Right atrium auricular region (tissue), 2 donors: ENCODE data around the gene FBXL19. TPM values are rescaled to one million over a fixed set of nuclear protein-coding genes. Genes with fewer than 3 reads are reported as not detected.

Source experiments
- DNase-seq: peaks from one replicate; pipeline ENCODE4 v3.0.0-alpha.2; 2019; ENCODE audit warnings: low spot score
- H3K27ac ChIP-seq, 2 donors: fragments of 200-600 bp; sonication (generic); 1 replicate in 1 of 2; 2 replicates in 1 of 2; pipeline ENCODE4 v1.5.1; 2016 to 2019
- H3K27me3 ChIP-seq, 2 donors: fragments of 200-600 bp; sonication (generic); one replicate each; pipeline versions ENCODE4 v1.5.1 to v1.6.0; 2017 to 2019
- H3K36me3 ChIP-seq: fragments of 200-600 bp; sonication (generic); one replicate; pipeline ENCODE4 v1.5.1; 2016
- H3K4me1 ChIP-seq, 2 donors: fragments of 200-600 bp; sonication (generic); one replicate each; pipeline versions ENCODE4 v1.5.1 to v1.6.0; 2017 to 2019
- H3K4me3 ChIP-seq, 2 donors: fragments of 200-600 bp; sonication (generic); 1 replicate in 1 of 2; 2 replicates in 1 of 2; pipeline ENCODE4 v1.5.1; 2017 to 2019; ENCODE audit warnings: mild to moderate bottlenecking in 1 of 2, moderate library complexity in 1 of 2
- H3K9me3 ChIP-seq, 2 donors: fragments of 200-600 bp; sonication (generic); one replicate each; pipeline ENCODE4 v1.5.1; 2019
- total RNA-seq, 2 donors: library from RNA; depleted of rRNA; stranded (reverse); fragments of >200 nt; gene quantifications; one replicate each; pipeline ENCODE4 v1.1.0, GENCODE V29; 2016
- TF ChIP-seq, protein P1 (sequence below), 2 donors: fragments of 200-600 bp; sonication (generic); IDR thresholded peaks; one replicate each; pipeline ENCODE4 v1.5.1; 2019; ENCODE audit warnings: antibody characterized with exemption in 2 of 2

FBXL19 gene
- total RNA-seq, 2 donors from 2014 or later: 5.7 to 7.9 TPM

GRCh38 chr16:30903002-30903401, 20.4 kb upstream of the FBXL19 start:
- Histone ChIP-seq H3K4me3 (no peak overlapping the region), H3K9me3 (no peaks in the 10 kb centered on the region), H3K4me1 (peaks cover 0 to 25% of the 10 kb centered on the region in 2 donors), H3K27me3 (no peaks in the 10 kb centered on the region), H3K27ac (peak overlapping the region; percentile 86 to 90), H3K36me3 (no peaks in the 10 kb centered on the region)
- DNase-seq: no peak
- TF ChIP-seq, protein P1, sequence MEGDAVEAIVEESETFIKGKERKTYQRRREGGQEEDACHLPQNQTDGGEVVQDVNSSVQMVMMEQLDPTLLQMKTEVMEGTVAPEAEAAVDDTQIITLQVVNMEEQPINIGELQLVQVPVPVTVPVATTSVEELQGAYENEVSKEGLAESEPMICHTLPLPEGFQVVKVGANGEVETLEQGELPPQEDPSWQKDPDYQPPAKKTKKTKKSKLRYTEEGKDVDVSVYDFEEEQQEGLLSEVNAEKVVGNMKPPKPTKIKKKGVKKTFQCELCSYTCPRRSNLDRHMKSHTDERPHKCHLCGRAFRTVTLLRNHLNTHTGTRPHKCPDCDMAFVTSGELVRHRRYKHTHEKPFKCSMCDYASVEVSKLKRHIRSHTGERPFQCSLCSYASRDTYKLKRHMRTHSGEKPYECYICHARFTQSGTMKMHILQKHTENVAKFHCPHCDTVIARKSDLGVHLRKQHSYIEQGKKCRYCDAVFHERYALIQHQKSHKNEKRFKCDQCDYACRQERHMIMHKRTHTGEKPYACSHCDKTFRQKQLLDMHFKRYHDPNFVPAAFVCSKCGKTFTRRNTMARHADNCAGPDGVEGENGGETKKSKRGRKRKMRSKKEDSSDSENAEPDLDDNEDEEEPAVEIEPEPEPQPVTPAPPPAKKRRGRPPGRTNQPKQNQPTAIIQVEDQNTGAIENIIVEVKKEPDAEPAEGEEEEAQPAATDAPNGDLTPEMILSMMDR (IDR thresholded peaks at IDR 0.05): no peak

DNA sequence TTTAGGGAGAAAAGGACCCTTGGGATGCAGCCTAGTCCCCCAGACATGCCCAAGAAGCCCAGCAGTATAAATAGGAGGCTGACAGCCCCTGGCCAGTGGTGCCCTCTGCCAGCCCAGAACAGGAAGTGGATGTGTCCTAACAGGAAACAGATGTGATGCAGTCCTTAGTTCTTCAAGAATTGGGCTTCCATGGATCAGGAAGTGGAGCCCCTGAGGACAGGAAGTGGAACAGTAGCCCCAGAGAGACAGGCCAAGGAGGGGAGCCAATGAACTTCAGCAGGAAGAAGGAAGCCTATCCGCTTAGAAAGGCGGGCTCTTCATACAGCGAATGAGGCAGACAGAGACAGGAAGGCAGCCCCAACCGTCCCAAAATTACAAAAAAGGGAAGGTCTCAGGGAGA, 19.8 kb upstream of the FBXL19 start:
- peaks cover 0 to 25% of the 10 kb centered on the region in 2 donors for H3K4me1 ChIP-seq
- peak overlapping the region; percentile 86 to 90 for H3K27ac ChIP-seq
- H3K27me3 ChIP-seq: no peaks in the 10 kb centered on the region
- TF ChIP-seq, protein P1 (IDR thresholded peaks at IDR 0.05): no peak
- H3K36me3 ChIP-seq: no peaks in the 10 kb centered on the region
- H3K4me3 ChIP-seq: no peak overlapping the region
- no peak for DNase-seq
- no peaks in the 10 kb centered on the region for H3K9me3 ChIP-seq

DNA sequence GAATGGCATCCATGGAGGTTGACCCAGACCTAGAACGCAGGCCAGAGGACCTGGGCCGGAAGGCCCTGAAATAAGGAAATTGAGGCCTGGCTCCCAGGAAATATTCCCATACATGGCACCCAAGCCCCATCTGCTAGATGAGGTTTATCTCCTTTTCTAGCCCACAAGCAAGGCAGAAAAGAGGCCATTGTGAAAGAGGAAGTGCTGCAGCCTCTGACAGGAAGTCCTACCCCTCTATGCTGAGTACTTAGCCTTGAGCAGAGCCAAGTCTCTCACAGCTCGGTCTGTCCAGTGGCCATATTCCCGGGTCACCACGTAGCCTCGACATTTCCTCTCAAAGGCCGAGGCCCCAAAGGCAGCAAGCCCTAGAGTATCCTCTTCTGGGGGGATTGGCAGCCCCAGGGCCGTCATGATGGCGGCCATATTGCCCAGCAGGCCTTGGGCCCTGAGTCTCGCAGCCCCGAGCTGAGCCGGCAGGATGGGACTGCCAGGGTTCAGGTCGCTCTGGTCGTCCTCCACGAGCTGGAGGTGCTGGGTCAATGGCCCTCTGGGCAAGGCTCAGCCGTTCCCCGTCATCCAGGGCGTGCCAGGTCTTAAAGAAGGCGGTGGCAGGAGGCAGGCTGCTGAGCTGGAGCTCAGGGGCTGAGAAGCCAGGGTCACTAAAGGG, 19.1 kb upstream of the FBXL19 start:
- H3K4me1 ChIP-seq: peaks cover 0 to 25% of the 10 kb centered on the region in 2 donors
- H3K36me3 ChIP-seq: no peaks in the 10 kb centered on the region
- TF ChIP-seq, protein P1 (IDR thresholded peaks at IDR 0.05): no peak
- H3K9me3 ChIP-seq: no peaks in the 10 kb centered on the region
- no peak for DNase-seq
- H3K27me3 ChIP-seq: no peaks in the 10 kb centered on the region
- peak overlapping the region; percentile 86 to 90 for H3K27ac ChIP-seq
- no peak overlapping the region for H3K4me3 ChIP-seq

DNA sequence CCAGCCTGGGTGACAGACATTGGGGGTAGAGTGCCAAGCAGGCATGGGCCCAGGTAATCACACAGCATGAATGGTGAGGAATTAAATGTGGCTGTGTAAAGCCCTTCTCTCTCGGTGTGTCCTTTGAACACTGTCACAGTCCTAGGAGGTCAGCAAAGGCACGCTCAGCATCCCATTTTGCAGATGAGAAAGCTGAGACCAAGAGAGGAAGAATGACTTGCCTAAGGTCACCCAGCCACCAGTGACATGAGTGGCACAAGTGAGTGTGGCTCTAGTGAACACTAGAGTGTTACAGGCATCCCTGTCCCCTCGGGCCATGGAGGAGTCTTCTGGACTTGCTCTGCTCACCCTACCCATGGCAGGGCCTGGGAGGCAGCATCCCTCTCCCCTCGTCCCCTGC, 16.3 kb upstream of the FBXL19 start:
- no peak for DNase-seq
- TF ChIP-seq, protein P1 (IDR thresholded peaks at IDR 0.05): no peak
- Histone ChIP-seq H3K27ac (no peak overlapping the region), H3K4me3 (no peak overlapping the region), H3K4me1 (peaks cover 0 to 22% of the 10 kb centered on the region in 2 donors), H3K27me3 (no peaks in the 10 kb centered on the region), H3K9me3 (no peaks in the 10 kb centered on the region), H3K36me3 (no peaks in the 10 kb centered on the region)

DNA sequence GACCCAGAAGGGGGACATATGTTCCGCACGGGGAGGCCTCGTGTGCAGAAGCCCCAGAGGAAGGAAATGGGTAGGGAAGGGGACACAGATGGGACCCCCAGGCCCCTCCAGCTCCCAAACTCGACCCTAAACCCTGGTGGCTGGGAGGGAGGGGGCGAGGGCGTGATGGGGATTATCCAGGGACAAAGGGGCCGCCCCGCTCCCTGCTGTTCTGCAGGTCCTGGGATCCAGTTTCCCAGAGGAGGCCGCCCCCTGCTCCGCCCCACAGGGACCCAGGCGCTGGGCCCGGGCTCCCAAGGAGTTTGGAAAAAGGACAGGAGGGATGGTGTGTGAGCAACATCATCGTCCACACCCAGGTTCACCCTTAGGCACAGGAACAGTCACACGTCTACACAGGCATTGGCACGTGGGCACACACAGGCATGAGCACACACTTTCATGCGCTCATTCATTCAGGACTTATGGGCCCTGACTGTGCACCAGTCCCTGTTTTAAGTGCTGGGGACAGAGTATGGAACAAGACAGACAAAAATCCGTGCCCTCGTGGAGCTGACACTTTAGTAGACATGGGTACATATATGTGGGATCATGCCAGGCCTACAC, 12.8 kb upstream of the FBXL19 start:
- H3K27ac ChIP-seq: no peak overlapping the region

More for the DNA sequence above, 12.8 kb upstream of the FBXL19 start:
- Histone ChIP-seq H3K4me1 (no peaks in the 10 kb centered on the region), H3K4me3 (no peak overlapping the region), H3K36me3 (no peaks in the 10 kb centered on the region), H3K9me3 (no peaks in the 10 kb centered on the region), H3K27me3 (no peaks in the 10 kb centered on the region)
- TF ChIP-seq, protein P1 (IDR thresholded peaks at IDR 0.05): no peak
- DNase-seq: no peak
